Activated naive CD4-positive, alpha-beta T cell treated with anti-CD3 and anti-CD28 coated beads, Interleukin-2, amount 50 U/mL, for 72 hours (primary cell): ENCODE results near the gene CPA2. TPM values are rescaled to one million over a fixed set of nuclear protein-coding genes. Genes with fewer than 3 reads are reported as not detected.
"Not testable (repeated sequence)": the region's sequence is repeated elsewhere in the genome, so short reads cannot be mapped to it uniquely, and the experiment has no call there.

Source experiments
- ATAC-seq, 2 donors: fragments of 150-1000 bp; cut with Tn5 transposase; 2 replicates each; pipeline ENCODE4 v1.10.0; 2021; ENCODE audit warnings: mild to moderate bottlenecking in 2 of 2, moderate library complexity in 2 of 2
- DNase-seq, 2 donors: peaks; one replicate each; pipeline ENCODE4 v3.0.0; 2021 to 2022; ENCODE audit warnings: low spot score in 2 of 2
- H3K27ac Mint-ChIP-seq, 2 donors: one replicate each; pipeline ENCODE4 v1.8.0; 2022; ENCODE audit warnings: mild to moderate bottlenecking in 2 of 2, mixed read lengths in 2 of 2
- H3K36me3 Mint-ChIP-seq, 2 donors: one replicate each; pipeline ENCODE4 v1.8.0; 2022; ENCODE audit warnings: mixed read lengths in 2 of 2
- H3K9me3 Mint-ChIP-seq, 2 donors: one replicate each; pipeline ENCODE4 v1.8.0; 2022; ENCODE audit warnings: mixed read lengths in 2 of 2
- total RNA-seq, 2 donors: library from RNA; stranded (reverse); gene quantifications; one replicate each; pipeline ENCODE4 v1.2.3, GENCODE V29; 2022

Gene CPA2
- total RNA-seq = under 1 TPM in 1 of 2 donors, not detected in 1; 0.23 TPM

DNA sequence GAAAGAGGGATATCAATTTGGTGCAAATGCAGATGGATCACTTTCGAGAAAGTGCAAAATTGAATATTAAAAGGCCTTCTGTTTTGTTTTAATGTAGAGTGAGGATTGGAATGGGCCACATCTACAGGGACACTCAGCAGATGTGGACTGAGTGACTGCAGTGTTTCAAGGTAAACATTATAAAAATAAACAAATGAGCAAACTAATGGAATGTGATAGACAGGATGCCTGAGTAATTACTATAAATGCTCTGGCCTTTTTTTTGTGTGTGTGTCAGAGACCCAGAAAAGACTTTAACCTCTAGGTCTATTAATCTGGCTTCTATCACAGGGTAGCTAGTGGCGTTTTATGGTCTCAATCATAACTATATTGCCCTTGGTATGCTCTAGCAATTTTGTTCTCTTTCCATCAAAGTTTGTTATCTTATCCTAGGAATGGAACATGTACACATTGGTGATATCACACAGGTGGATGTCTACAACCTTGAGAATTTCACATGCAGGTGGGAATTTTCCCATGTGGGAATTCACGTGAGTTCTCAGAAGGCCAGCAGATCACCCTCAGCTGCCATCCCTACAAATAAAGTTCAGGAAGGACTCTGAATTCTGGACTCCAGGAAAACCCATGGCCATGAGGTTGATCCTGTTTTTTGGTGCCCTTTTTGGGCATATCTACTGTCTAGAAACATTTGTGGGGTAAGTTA is at the start of gene CPA2:
Gene CPA2, plus strand, starts transcription at position 606 of the 703 bp plus-strand sequence. Its CDS starts 19 bp downstream, at position 625.
- Mint-ChIP-seq H3K36me3 (peaks cover 0 to 3% of the 10 kb centered on the region in 2 donors), H3K9me3 (no peaks in the 10 kb centered on the region), H3K27ac (no peak within 1 kb of the TSS)
- ATAC-seq (no peak), DNase-seq (no peak)

- no peaks in the 10 kb centered on the region for H3K9me3 Mint-ChIP-seq
- no peak for DNase-seq
- ATAC-seq = no peak
- H3K36me3 Mint-ChIP-seq = no peaks in the 10 kb centered on the region
- no peak overlapping the region for H3K27ac Mint-ChIP-seq
These were observed 47.6 kb upstream of the CPA2 start for GRCh38 chr7:130218806-130219620.

DNA sequence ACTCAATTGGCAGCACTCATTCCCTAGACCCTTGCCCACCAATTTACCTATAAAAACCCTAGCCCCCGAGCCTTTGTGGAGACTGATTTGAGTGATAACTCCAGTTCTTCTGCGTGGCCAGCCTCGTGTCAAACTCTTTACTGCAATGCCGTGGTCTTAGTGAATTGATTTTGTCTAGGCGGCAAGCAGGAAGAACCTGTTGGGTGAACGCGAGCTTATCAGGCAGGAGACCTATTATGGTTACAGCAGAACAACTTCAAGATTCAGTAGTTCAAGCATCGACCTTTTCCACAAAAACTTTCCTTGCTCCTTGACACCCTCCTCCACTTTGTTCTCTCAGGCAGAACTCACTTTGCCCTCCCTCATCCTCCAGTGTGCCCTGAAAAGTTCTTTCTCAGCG is 46.8 kb upstream of the CPA2 start:
- Mint-ChIP-seq H3K9me3 (no peaks in the 10 kb centered on the region), H3K27ac (no peak overlapping the region), H3K36me3 (no peaks in the 10 kb centered on the region)
- ATAC-seq (no peak), DNase-seq (no peak)

DNA sequence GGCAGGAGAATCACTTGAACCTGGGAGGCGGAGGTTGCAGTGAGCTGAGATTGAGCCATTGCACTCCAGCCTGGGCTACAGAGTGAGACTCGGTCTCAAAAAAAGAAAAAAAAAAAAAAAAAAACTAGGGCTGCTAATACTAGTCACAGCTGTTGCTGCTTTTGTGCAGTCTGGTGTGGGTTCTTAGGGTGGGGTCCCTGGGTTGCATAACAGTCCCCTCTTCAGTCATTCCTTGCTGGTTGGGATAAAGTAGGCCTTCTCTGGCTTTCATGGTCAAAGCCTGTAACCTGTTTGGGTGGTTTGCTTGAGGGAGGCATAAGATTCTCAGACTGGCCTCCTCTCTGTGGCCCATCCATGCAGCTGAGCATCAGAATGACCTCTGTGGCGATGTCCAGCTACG is 44.9 kb upstream of the CPA2 start:
- DNase-seq (no peak), ATAC-seq (no peak)
- Mint-ChIP-seq H3K9me3 (no peaks in the 10 kb centered on the region), H3K27ac (no peak overlapping the region), H3K36me3 (no peaks in the 10 kb centered on the region)

DNA sequence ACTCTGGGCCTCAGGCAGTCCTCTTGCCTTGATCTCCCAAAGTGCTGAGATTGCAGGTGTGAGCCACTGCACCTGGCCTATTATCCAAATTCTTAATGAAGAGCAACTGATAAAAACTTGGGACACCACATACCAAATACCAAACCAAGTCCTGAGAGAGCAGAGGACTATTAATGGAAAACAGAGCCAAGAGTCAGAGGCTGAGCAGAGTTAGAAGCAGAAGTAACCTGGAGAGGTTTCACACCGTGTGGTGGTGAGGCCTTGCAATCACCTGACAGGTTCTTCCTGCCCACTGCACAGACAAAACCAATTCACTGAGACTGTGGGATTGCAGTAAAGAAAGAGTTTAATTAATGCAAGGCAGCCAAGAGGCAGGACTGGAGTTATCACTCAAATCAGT is 43.0 kb upstream of the CPA2 start:
- no peaks in the 10 kb centered on the region for H3K9me3 Mint-ChIP-seq
- no peak for ATAC-seq
- H3K27ac Mint-ChIP-seq = no peak overlapping the region
- no peak for DNase-seq
- H3K36me3 Mint-ChIP-seq = no peaks in the 10 kb centered on the region

GRCh38 chr7:130224210-130224609 is 42.5 kb upstream of the CPA2 start:
- Mint-ChIP-seq H3K36me3 (no peaks in the 10 kb centered on the region), H3K27ac (peak overlapping the region in 1 of 2 donors; percentile 17), H3K9me3 (no peaks in the 10 kb centered on the region)
- DNase-seq (no peak), ATAC-seq (no peak)

- H3K9me3 Mint-ChIP-seq = not testable (repeated sequence)
These were observed 41.7 kb upstream of the CPA2 start for GRCh38 chr7:130224923-130225322.

DNA sequence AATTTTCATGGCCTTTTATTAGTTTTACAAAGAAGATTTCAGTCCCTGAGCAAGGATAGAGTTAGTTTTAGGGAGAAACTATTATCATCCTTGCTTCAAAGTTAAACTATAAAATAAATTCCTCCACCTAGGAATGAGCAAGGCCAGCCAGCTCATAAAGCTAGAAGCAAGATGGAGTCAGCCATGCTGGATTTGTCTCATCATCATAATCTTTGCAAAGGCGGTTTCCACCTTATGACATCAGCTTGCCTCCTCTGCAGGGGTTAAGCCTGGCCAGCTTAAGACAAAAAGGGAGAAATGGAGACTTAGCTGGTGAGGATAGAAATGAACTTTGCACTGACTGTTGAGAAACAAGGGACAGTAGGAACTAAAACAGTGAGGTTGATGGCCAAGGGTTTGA is 40.3 kb upstream of the CPA2 start:
- no peaks in the 10 kb centered on the region for H3K9me3 Mint-ChIP-seq
- no peak for DNase-seq
- no peaks in the 10 kb centered on the region for H3K36me3 Mint-ChIP-seq
- no peak for ATAC-seq
- no peak overlapping the region for H3K27ac Mint-ChIP-seq

More at GRCh38 chr7:130224923-130225322, 41.7 kb upstream of the CPA2 start:
- ATAC-seq, H3K36me3 Mint-ChIP-seq, DNase-seq, H3K27ac Mint-ChIP-seq: not testable (repeated sequence)

DNA sequence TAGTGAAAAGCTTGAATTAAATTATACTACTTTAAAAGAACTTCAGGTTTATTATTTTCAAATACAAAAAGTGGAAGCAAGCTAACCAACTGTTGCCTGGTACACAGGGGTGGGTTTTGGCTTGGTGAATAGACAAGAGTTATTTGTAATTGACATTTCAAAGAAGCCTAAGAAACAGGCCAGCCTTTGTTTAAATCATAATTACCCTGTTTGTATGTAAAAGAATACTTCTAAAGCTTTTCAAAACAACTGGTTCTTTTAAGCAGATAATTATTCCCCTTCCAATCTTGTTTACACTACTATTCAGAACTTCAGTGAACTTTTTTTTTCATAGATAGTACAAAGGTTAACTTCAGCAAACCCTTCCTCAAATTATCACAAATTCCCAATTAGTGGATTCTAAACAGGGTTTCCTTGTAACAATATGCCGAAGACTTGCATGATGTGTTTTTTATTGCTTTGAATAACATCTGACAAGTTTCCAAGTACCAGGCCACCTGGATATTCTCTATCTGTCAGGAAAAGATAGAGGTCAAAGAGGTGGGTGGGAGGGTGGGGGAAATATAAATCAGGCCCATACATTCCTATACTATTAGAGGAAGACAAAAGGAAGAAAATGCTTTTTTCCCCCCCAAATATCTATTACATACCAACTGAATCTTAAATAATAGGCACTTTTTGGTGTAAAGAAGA is 38.6 kb upstream of the CPA2 start:
- ATAC-seq = no peak
- H3K27ac Mint-ChIP-seq = no peak overlapping the region
- H3K9me3 Mint-ChIP-seq = no peaks in the 10 kb centered on the region
- no peak for DNase-seq
- H3K36me3 Mint-ChIP-seq = no peaks in the 10 kb centered on the region

DNA sequence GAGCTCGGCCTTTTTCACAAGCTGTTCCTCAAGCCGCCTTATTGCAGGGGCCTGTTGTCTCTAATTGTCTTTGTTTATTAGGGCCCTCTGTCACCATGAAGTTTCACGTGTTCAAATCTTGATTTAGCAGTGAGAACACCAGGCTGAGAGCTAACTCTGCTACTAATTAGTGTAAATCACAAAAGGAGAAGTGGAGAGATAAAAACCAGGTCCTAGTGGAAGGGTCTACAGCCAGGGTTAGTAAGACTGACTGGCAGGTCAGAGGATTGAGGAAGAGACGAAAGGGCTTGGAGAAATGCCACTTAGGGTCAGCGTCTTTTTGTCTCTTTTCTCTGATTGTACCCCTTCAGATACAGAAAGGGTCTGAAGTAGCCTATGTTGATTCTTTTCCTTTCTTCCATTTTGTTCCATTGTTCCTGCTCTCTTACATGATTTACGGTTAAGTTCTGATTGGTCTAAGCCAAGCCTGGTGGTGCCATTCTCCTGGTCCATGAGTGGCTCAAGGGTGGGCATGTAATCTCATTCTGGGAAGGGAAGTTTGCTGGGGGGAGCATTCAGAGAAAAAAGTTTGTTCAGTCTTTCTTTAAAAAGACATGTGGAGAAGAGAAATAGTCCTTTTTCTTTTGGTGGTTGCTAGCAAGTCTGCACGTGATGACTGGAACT is 37.7 kb upstream of the CPA2 start:
- DNase-seq = no peak
- no peak overlapping the region for H3K27ac Mint-ChIP-seq
- H3K36me3 Mint-ChIP-seq = no peaks in the 10 kb centered on the region

DNA sequence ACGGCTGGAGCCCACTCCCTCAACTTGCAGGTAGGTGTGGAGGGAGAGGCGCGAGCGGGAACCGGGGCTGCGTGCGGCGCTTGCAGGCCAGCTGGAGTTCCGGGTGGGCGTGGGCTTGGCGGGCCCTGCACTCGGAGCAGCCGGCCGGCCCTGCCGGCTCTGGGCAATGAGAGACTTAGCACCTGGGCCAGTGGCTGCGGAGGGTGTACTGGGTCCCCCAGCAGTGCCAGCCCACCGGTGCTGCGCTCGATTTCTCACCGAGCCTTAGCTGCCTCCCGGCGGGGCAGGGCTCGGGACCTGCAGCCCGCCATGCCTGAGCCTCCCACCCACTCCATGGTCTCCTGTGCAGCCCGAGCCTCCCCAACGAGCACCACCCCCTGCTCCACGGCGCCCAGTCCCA is 36.7 kb upstream of the CPA2 start:
- DNase-seq, H3K9me3 Mint-ChIP-seq, H3K27ac Mint-ChIP-seq, ATAC-seq, H3K36me3 Mint-ChIP-seq: not testable (repeated sequence)

More for the DNA sequence above, 37.7 kb upstream of the CPA2 start:
- ATAC-seq = no peak
- no peaks in the 10 kb centered on the region for H3K9me3 Mint-ChIP-seq

DNA sequence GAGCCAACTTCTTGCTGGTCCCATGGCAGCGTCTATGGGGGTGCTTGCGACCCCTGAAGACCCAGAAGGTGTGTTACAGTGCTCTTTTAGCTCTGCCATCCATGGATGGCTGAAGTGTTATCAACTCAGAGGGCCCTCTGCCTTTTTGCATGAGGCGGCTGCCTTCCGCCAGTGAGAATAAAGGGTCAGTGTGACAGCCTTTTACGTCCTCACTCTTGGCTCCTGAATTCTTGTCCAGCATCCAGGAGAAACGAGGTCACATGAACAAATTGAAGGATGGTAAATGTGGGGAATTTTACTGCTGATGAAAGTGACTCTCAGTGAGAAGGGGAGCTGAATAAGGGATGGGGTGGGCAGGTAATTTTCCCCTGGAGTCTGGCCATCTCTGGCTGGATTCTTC is 34.9 kb upstream of the CPA2 start:
- no peaks in the 10 kb centered on the region for H3K9me3 Mint-ChIP-seq
- H3K27ac Mint-ChIP-seq = no peak overlapping the region
- H3K36me3 Mint-ChIP-seq = no peaks in the 10 kb centered on the region
- DNase-seq (no peak), ATAC-seq (no peak)

GRCh38 chr7:130232209-130232608 is 34.5 kb upstream of the CPA2 start:
- DNase-seq (no peak), ATAC-seq (no peak)
- Mint-ChIP-seq H3K27ac (no peak overlapping the region), H3K9me3 (no peaks in the 10 kb centered on the region), H3K36me3 (no peaks in the 10 kb centered on the region)

DNA sequence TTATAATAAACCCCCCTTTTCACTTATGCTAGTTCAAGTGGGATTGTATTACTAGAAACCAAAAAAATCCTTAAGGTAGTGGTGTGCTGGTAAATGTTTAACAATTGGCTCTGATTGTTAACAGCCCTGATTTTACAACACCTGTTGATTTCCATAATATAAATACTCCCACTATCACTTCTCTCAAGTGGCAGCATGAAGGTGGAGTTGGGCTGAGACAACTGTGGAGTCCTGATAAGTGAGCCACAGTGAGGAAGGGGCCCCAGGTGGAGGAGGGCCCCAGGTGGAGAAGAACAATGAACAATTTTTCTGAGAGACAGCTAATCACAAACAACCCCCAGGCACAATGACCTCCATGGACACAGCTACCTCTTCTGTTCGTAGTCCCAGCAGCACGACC is 32.6 kb upstream of the CPA2 start:
- Mint-ChIP-seq H3K36me3 (no peaks in the 10 kb centered on the region), H3K9me3 (no peaks in the 10 kb centered on the region), H3K27ac (no peak overlapping the region)
- no peak for ATAC-seq
- no peak for DNase-seq

GRCh38 chr7:130236361-130236760 is 30.3 kb upstream of the CPA2 start:
- DNase-seq, ATAC-seq, H3K9me3 Mint-ChIP-seq, H3K36me3 Mint-ChIP-seq: not testable (repeated sequence)
- peak overlapping the region in 1 of 2 donors; percentile 20 for H3K27ac Mint-ChIP-seq

GRCh38 chr7:130240240-130240639 is 26.4 kb upstream of the CPA2 start:
- Mint-ChIP-seq H3K9me3 (peaks cover 0 to 8% of the 10 kb centered on the region in 2 donors), H3K36me3 (peaks cover 0 to 13% of the 10 kb centered on the region in 2 donors), H3K27ac (no peak overlapping the region)
- ATAC-seq (no peak), DNase-seq (no peak)
